Liver (tissue), 2 donors: ENCODE results near the gene TMEM43.

Experiments used
- CTCF ChIP-seq: fragments of 150-350 bp; IDR thresholded peaks from 2 replicates; pipeline ENCODE4 v1.5.1; 2017; ENCODE audit warnings: improper control_type of control experiment, low read depth, low read length; ENCODE audit not compliant: missing input control
- MAX ChIP-seq: IDR thresholded peaks from 2 replicates; pipeline ENCODE4 v1.6.1; 2016; ENCODE audit warnings: antibody characterized with exemption
- REST ChIP-seq: IDR thresholded peaks from 2 replicates; pipeline ENCODE4 v1.6.1; 2016; ENCODE audit warnings: antibody characterized with exemption, mild to moderate bottlenecking
- donor health status: healthy.

GRCh38 chr3:14131134-14131533 lies 6.3 kb downstream of the TMEM43 start:
- TF ChIP-seq CTCF (no peak), REST (no peak), MAX (no peak)
